ENCODE results near the gene GTF2E1.

The GTF2E1 gene

GRCh38 chr3:120801484-120801883 lies 58.9 kb downstream of the GTF2E1 start:
- DNase-seq: no peak

GRCh38 chr3:120802916-120803315 lies 60.4 kb downstream of the GTF2E1 start:
- DNase-seq: no peak

- no peak for DNase-seq
These were observed 74.2 kb downstream of the GTF2E1 start for GRCh38 chr3:120816728-120817127.

- DNase-seq: no peak
These were observed 78.2 kb downstream of the GTF2E1 start for GRCh38 chr3:120820748-120821147.

GRCh38 chr3:120821426-120821825 lies 78.9 kb downstream of the GTF2E1 start:
- no peak for DNase-seq

GRCh38 chr3:120823156-120823555 lies 80.6 kb downstream of the GTF2E1 start:
- no peak for DNase-seq

GRCh38 chr3:120824613-120825012 lies 82.1 kb downstream of the GTF2E1 start:
- no peak for DNase-seq

GRCh38 chr3:120828796-120829195 lies 86.3 kb downstream of the GTF2E1 start:
- DNase-seq: no peak

- no peak for DNase-seq
These were observed 88.5 kb downstream of the GTF2E1 start for GRCh38 chr3:120831066-120831465.

All from NCI-H2171 (cell line).